Testis (tissue), 3 donors: ENCODE results near the gene NFE2. TPM values are rescaled to one million over a fixed set of nuclear protein-coding genes. Genes with fewer than 3 reads are reported as not detected.
A peak's percentile ranks its signal among the peaks of the same experiment; 100 is the strongest.

Experiments used
- DNase-seq: peaks from one replicate; pipeline ENCODE4 v3.0.0-alpha.2; 2019
- H3K27ac ChIP-seq, 2 donors: fragments of 200-600 bp; sonication (generic); one replicate each; pipeline ENCODE4 v1.5.1; 2019
- H3K27me3 ChIP-seq: fragments of 200-600 bp; sonication (generic); one replicate; pipeline ENCODE4 v1.5.1; 2019
- H3K36me3 ChIP-seq: fragments of 200-600 bp; sonication (generic); one replicate; pipeline ENCODE4 v1.5.1; 2017; ENCODE audit warnings: low read depth; ENCODE audit errors: missing control alignments
- H3K4me1 ChIP-seq: fragments of 200-600 bp; sonication (generic); one replicate; pipeline ENCODE4 v1.5.1; 2019
- H3K4me3 ChIP-seq, 2 donors: fragments of 200-600 bp; sonication (generic); one replicate each; pipeline ENCODE4 v1.5.1; 2017 to 2019
- H3K9me3 ChIP-seq: fragments of 200-600 bp; sonication (generic); one replicate; pipeline ENCODE4 v1.5.1; 2017
- CTCF ChIP-seq, 3 experiments: fragments of 450-650 bp in 2 of 3; fragments of 200-600 bp in 1 of 3; sonication (generic) in 1 of 3; IDR thresholded peaks; one replicate each; pipeline ENCODE4 v1.5.1; 2016 to 2019; ENCODE audit warnings: antibody characterized with exemption in 3 of 3, mild to moderate bottlenecking in 2 of 3, moderate library complexity in 1 of 3
- POLR2A ChIP-seq: fragments of 450-650 bp; IDR thresholded peaks from one replicate; pipeline ENCODE4 v1.6.1; 2017; ENCODE audit warnings: antibody characterized with exemption, mild to moderate bottlenecking, moderate library complexity
- WGBS, 2 donors: methylation state at CpG; one replicate each; pipeline ENCODE4 v1.1.5; 2018; 5-methylcytosine and 5-hydroxymethylcytosine counted together
- intact Hi-C: fragments of 100-400 bp; cut with DNase I; formaldehyde crosslinking; loops from one replicate; pipeline ENCODE4 v1.15.1; 2023; ENCODE audit warnings: low total_unique reads
- microRNA counts, 2 donors: library from miRNA; unstranded; fragments of <30 nt; microRNA quantifications; one replicate each; lab custom pipeline; 2016
- microRNA-seq, 2 donors: library from miRNA; unstranded; fragments of <30 nt; microRNA quantifications; one replicate each; pipeline ENCODE4, GENCODE V29; 2016; ENCODE audit warnings: borderline number of aligned reads in 2 of 2, borderline replicate concordance in 1 of 2
- polyA plus RNA-seq: library from polyadenylated mRNA; stranded (reverse); fragments of 350-450 nt; fragmentation: Illumina TruSeq; extraction: RNeasy Lipid Tissue Mini Kit (QIAGEN cat#74804); gene quantifications from one replicate; pipeline ENCODE4 v1.2.3, GENCODE V29; 2014; ENCODE audit warnings: low read depth, low replicate concordance; ENCODE audit not compliant: insufficient read depth
- small RNA-seq, 2 donors: library from RNA; depleted of rRNA; stranded (forward); fragments of <200 nt; gene quantifications; one replicate each; pipeline ENCODE3, GENCODE V24; 2016
- total RNA-seq, 2 donors: library from RNA; depleted of rRNA; stranded (reverse); fragments of >200 nt; gene quantifications; one replicate each; pipeline ENCODE4 v1.2.3, GENCODE V29; 2016

The NFE2 gene
- total and polyA plus RNA-seq, 3 donors from 2014 or later, result 0.94 to 2.6 (median 1.9) TPM

GRCh38 chr12:54246011-54246641, 54.7 kb downstream of the NFE2 start:
- 58 to 67% methylated on average over 6 of the region's 6 CpGs for WGBS, 2 donors
- intact Hi-C loops, result no loop called here
- Histone ChIP-seq H3K9me3 (no peaks in the 10 kb centered on the region), H3K4me3 (no peak overlapping the region), H3K4me1 (peaks cover 8% of the 10 kb centered on the region), H3K36me3 (no peaks in the 10 kb centered on the region), H3K27me3 (no peaks in the 10 kb centered on the region), H3K27ac (peak overlapping the region; percentile 41 to 64)
- no peak for TF ChIP-seq CTCF (IDR thresholded peaks at IDR 0.05)
- no peak for TF ChIP-seq POLR2A
- no peak for DNase-seq

MicroRNA genes within 50 kb of the gene (microRNA counts, 767-probe panel; counts per million panel counts)
- microRNA hsa-miR-148b-3p (lab: Ali Mortazavi, UCI), result 7,633 to 8,150 counts per million in 2 donors

Small RNA genes lying within 50 kb of the gene (microRNA-seq; reads per million reads assigned to microRNA genes)
- 118 to 234 reads per million in 2 donors for gene MIR148B

Small RNA genes lying within 50 kb of the gene (small RNA-seq; reads per million reads assigned to genes)
- gene MIR148B (11.0 to 13.6 reads per million in 2 donors), gene RN7SL390P (0 reads per million in 2 donors), gene RN7SL744P (0 reads per million in 2 donors), gene RNU6-950P (0 reads per million in 2 donors)

Other genes starting within 250 kb of the NFE2 start
- gene HOXC4, start 247.2 kb downstream of the NFE2 start, total RNA-seq, result 1 to 10 TPM; 3.0 to 3.1 TPM
- 4.3 TPM for gene HOXC4, start 247.2 kb downstream of the NFE2 start, polyA plus RNA-seq
- gene SMUG1, start 112.0 kb downstream of the NFE2 start, total RNA-seq, result 10 to 100 TPM; 33.8 to 37.2 TPM
- gene SMUG1, start 112.0 kb downstream of the NFE2 start, polyA plus RNA-seq, result 35.8 TPM
- 10 to 100 TPM; 52.7 to 63.9 TPM for gene CBX5, start 20.9 kb downstream of the NFE2 start, total RNA-seq
- 66.4 TPM for gene CBX5, start 20.9 kb downstream of the NFE2 start, polyA plus RNA-seq
- 100 to 1,000 TPM; 250 to 293 TPM for gene HNRNPA1, start 20.3 kb downstream of the NFE2 start, total RNA-seq
- gene HNRNPA1, start 20.3 kb downstream of the NFE2 start, polyA plus RNA-seq, result 534 TPM
- gene COPZ1, start 24.1 kb upstream of the NFE2 start, total RNA-seq, result 10 to 100 TPM; 45.9 to 63.9 TPM
- gene COPZ1, start 24.1 kb upstream of the NFE2 start, polyA plus RNA-seq, result 123 TPM
- under 1 TPM in 1 of 2 donors, not detected in 1; 0.43 TPM for gene GPR84, start 63.5 kb upstream of the NFE2 start, total RNA-seq
- gene GPR84, start 63.5 kb upstream of the NFE2 start, polyA plus RNA-seq, result 0.58 TPM
- gene ZNF385A, start 83.7 kb upstream of the NFE2 start, total RNA-seq, result 1 to 10 TPM; 3.5 to 5.6 TPM
- 10.9 TPM for gene ZNF385A, start 83.7 kb upstream of the NFE2 start, polyA plus RNA-seq
- gene ITGA5, start 118.3 kb upstream of the NFE2 start, total RNA-seq, result 10 to 100 TPM in 1 of 2 donors, 1 to 10 TPM in 1; 9.0 to 10.7 TPM
- 16.3 TPM for gene ITGA5, start 118.3 kb upstream of the NFE2 start, polyA plus RNA-seq
- 100 to 1,000 TPM; 109 to 191 TPM for gene GTSF1, start 172.6 kb upstream of the NFE2 start, total RNA-seq
- 456 TPM for gene GTSF1, start 172.6 kb upstream of the NFE2 start, polyA plus RNA-seq
- gene NCKAP1L, start 196.7 kb upstream of the NFE2 start, total RNA-seq, result 1 to 10 TPM; 4.0 to 5.0 TPM
- gene NCKAP1L, start 196.7 kb upstream of the NFE2 start, polyA plus RNA-seq, result 9.0 TPM
- gene PDE1B, start 248.6 kb upstream of the NFE2 start, total RNA-seq, result 1 to 10 TPM; 3.4 to 4.1 TPM
- 5.4 TPM for gene PDE1B, start 248.6 kb upstream of the NFE2 start, polyA plus RNA-seq